SKM-1 (cell line): Measurements from ENCODE around the gene AXIN1.

ENCODE experiments used
- DNase-seq: peaks from one replicate; lab custom pipeline; 2025; ENCODE audit not compliant: unreplicated experiment; lab: John Stamatoyannopoulos, UW

The AXIN1 gene

GRCh38 chr16:243348-243747 is 109.2 kb downstream of the AXIN1 start:
- DNase-seq, result no peak

- DNase-seq, result no peak
Measured at GRCh38 chr16:242281-242680, 110.2 kb downstream of the AXIN1 start.

GRCh38 chr16:240559-240958 is 112.0 kb downstream of the AXIN1 start:
- no peak for DNase-seq

- DNase-seq, result no peak
Measured at GRCh38 chr16:239948-240277, 112.6 kb downstream of the AXIN1 start.
